EH (cell line): Measurements from ENCODE around the gene HSPA12B.

Source experiments
- DNase-seq: peaks from one replicate; pipeline ENCODE4 v3.0.0-alpha.2; 2015; ENCODE audit warnings: low read depth

The HSPA12B gene

GRCh38 chr20:3749087-3749688 lies 16.7 kb downstream of the HSPA12B start:
- no peak for DNase-seq

- DNase-seq: no peak
These were observed 17.4 kb downstream of the HSPA12B start for GRCh38 chr20:3749689-3750531.

GRCh38 chr20:3751305-3751674 lies 18.8 kb downstream of the HSPA12B start:
- DNase-seq: no peak

DNA sequence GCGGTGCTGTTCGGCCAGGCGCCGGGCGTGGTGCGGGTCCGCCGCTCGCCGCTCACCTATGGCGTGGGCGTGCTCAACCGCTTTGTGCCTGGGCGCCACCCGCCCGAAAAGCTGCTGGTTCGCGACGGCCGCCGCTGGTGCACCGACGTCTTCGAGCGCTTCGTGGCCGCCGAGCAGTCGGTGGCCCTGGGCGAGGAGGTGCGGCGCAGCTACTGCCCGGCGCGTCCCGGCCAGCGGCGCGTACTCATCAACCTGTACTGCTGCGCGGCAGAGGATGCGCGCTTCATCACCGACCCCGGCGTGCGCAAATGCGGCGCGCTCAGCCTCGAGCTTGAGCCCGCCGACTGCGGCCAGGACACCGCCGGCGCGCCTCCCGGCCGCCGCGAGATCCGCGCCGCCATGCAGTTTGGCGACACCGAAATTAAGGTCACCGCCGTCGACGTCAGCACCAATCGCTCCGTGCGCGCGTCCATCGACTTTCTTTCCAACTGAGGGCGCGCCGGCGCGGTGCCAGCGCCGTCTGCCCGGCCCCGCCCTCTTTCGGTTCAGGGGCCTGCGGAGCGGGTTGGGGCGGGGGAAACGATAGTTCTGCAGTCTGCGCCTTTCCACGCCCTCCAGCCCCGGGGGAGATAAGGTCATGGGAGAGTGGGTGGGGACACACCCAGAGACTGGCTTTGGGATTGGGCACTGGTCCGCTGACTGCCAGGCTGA lies 19.3 kb downstream of the HSPA12B start:
- DNase-seq: no peak

DNA sequence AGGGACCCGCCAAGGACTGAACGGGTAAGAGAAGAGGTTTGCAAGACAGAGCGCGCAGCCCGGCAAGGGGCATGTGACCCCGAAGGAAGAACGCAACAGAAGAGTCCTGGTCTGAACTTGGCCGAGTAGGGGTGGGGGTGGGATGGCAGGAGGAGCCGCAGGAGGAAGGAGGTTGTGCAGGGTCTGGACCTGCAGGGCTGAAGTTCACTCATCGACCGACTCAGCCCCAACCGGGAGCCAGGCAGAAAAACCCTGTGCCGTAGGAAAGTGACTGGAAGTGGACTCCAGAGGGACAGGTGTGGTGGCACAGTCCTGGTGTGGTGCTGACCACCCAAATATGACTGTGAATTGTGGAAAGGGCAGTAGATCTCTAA lies 19.9 kb downstream of the HSPA12B start:
- DNase-seq: no peak

GRCh38 chr20:3753098-3753497 lies 20.6 kb downstream of the HSPA12B start:
- DNase-seq: peak; percentile 74

DNA sequence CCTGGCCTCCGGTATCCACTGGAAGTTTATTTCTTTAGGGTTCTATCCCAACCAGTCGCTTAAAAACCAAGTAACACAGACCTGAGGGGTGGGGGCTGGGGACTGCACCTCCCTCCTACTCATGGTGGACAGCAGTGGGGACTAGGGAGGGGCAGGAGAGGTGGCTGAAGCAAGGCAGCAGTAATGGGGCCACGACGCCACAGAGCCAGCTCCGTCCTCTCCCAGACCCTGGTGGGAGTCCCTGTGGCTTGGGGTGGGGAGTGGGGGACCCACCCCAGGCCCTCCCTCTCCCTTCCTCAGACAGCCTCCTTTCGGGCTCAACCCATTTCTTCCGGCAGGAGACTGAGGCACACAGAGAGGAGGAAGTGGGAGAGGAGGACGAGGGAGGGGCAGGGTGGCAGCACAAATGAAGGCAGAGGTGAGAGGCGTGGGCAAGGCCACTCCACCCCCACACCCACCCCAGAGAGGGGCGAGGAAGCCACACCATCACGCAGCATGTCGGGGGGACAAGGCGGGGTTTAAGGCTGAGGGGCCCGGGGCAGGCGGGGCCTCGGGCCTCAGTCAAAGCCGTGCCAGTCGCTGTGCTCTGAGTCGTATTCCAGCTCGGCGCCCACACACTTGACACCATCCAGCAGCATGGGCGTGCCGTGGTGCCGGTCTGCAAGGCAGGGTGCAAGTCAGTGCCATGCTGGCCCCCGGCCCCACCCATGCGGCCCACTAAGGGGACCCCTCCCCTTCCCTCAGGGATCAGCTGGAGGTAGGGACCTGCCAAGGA lies 21.2 kb downstream of the HSPA12B start:
- no peak for DNase-seq

GRCh38 chr20:3754276-3754630 lies 21.8 kb downstream of the HSPA12B start:
- DNase-seq: no peak

- no peak for DNase-seq
These were observed 22.8 kb downstream of the HSPA12B start for GRCh38 chr20:3755269-3755668.

GRCh38 chr20:3755814-3756480 lies 23.5 kb downstream of the HSPA12B start:
- no peak for DNase-seq

GRCh38 chr20:3757268-3757667 lies 24.8 kb downstream of the HSPA12B start:
- no peak for DNase-seq

GRCh38 chr20:3758566-3758965 lies 26.1 kb downstream of the HSPA12B start:
- DNase-seq: no peak

GRCh38 chr20:3759316-3759823 lies 26.9 kb downstream of the HSPA12B start:
- no peak for DNase-seq

GRCh38 chr20:3759884-3760283 lies 27.4 kb downstream of the HSPA12B start:
- DNase-seq: no peak

- DNase-seq: peak; percentile 78
These were observed 28.3 kb downstream of the HSPA12B start for GRCh38 chr20:3760655-3761348.

DNA sequence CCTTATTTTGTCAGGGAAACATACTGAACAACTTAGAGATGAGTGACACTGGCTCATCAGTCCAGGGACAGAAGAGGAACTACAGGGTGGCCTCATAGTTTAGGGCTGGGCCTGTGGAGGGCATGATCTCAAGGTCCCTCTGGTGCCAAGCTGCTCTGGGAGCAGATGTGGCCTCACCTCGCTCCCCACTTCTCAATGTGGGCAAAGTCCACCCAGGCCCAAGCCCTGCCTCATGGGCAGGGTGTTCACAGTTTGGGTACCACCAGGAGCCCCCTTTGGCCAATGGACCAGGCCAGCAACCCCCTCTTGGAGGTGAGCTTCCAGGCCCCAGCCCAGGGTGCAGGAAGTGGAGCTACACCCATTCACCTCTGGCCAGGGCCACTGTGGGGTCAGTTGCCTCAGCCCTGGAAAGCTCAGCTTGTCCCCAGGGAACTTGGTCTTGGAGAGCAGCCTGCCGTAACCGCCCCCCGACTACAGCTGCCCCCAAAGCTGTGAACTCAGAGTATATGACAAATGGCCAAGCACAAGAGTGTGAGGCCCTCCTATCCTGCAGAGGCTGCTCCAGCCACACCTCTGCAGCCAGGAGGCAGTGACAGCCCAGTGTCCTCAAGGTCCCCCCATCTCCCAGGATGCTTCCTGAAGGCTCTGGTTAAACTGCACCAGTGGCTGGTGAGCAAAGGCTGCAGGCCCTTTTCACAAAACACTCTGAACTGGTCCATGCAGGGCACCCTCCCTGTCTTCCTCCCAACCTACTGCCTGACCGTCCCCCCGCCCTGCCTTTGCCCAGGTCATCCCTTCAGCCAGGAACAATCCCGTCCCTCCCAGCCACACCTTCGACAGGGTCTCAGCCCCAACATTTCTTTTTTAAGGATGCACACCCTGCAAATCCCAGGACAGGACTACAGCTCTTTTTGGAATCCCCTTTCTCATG lies 31.5 kb downstream of the HSPA12B start:
- DNase-seq: no peak

DNA sequence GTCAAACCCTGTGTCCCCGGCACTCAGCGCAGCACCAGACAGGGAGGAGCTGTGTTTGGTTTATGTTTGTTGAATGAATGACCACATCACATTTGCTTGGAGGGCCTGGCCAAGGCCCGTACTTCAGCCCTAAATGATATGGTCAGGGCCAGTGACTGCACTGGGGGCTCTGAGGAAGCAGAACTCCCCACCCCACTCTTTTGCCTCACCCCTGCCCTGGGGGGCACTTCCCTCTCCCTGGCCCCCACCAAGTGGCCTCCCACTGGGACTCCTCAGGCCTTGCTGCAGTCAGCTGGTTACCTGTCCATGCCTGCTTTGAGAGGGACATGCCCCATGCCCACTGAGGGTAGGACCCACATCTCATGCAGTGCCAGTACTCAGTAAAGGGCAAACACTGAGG lies 32.2 kb downstream of the HSPA12B start:
- no peak for DNase-seq

GRCh38 chr20:3765171-3765882 lies 32.8 kb downstream of the HSPA12B start:
- DNase-seq: no peak

DNA sequence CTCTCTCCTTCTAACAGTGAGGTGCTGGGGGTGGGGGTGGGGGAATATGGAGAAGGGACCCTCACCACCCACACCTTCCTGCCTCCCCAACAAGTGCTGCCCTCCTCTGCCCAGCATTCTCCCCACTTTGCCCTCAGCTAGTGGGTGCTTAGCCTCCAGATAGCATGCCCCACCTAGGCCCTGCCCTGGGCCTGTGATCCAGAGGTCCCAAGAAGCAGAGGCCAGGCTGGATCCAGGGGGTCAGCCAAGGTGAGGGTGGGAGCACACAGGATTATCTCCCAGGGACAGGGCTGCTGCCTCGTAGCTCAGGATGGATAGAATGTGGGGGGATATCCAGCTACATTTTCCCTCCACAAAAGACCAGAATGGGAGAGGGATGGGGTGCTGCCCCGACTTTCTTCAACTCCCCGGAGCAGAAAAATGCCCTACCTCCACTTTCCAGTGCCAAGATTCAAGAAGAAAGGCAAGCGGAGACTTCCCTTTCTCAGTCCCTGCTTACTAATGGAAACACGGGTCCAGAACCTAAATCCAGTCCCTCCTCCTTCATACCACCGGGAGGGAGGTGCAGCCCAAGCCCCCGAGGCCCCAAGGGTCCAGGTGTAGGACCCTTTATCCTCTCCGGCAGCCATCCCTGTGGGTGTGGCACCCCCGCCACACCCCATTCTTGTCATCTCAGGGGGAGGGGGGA lies 34.1 kb downstream of the HSPA12B start:
- DNase-seq: no peak
